K562 (cell line): Measurements from ENCODE around the gene PHKG1. TPM values are rescaled to one million over a fixed set of nuclear protein-coding genes. Genes with fewer than 3 reads are reported as not detected.

Source experiments
- CREB5 ChIP-seq: fragments of 250-450 bp; sonication (Bioruptor Pico); IDR thresholded peaks from 2 replicates; pipeline ENCODE4 v1.5.0; 2020; ENCODE audit warnings: mild to moderate bottlenecking
- ELF1 ChIP-seq: fragments of 200-800 bp; sonication (Bioruptor generic); IDR thresholded peaks from 2 replicates; pipeline ENCODE4 v1.6.1; 2016; ENCODE audit warnings: missing genetic modification characterization, missing compliant biosample characterization
- FOXM1 ChIP-seq, 2 experiments: fragments of 450-650 bp in 1 of 2; sonication (generic) in 1 of 2; formaldehyde crosslinking in 1 of 2; IDR thresholded peaks; 2 replicates each; pipeline versions ENCODE4 v1.6.1 to v1.9.0; 2017 to 2022; ENCODE audit warnings: low read depth in 2 of 2, mild to moderate bottlenecking in 2 of 2, missing genetic modification reagents in 1 of 2, moderate library complexity in 1 of 2
- GATA2 ChIP-seq: sonication (generic); formaldehyde crosslinking; IDR thresholded peaks from 2 replicates; pipeline ENCODE4 v1.4.0; 2020; ENCODE audit warnings: mild to moderate bottlenecking, missing genetic modification reagents
- HEY1 ChIP-seq: fragments of 250-450 bp; sonication (Bioruptor Pico); IDR thresholded peaks from 2 replicates; pipeline ENCODE4 v1.5.0; 2020; ENCODE audit warnings: mild to moderate bottlenecking, moderate library complexity, borderline replicate concordance
- HNRNPLL ChIP-seq: fragments of 200-400 bp; formaldehyde crosslinking; IDR thresholded peaks from 2 replicates; pipeline ENCODE4 v1.6.1; 2017; ENCODE audit warnings: low read length, low read depth, mild to moderate bottlenecking; ENCODE audit not compliant: poor library complexity, severe bottlenecking
- IRF1 ChIP-seq: sonication (generic); formaldehyde crosslinking; IDR thresholded peaks from 2 replicates; pipeline ENCODE4 v1.8.0; 2022; ENCODE audit warnings: missing genetic modification reagents, mild to moderate bottlenecking, borderline replicate concordance
- KLF16 ChIP-seq: IDR thresholded peaks from 2 replicates; pipeline ENCODE4 v1.6.1; 2016; ENCODE audit warnings: antibody characterized with exemption
- MECOM ChIP-seq: fragments of 250-450 bp; sonication (Bioruptor Pico); IDR thresholded peaks from 2 replicates; pipeline ENCODE4 v1.8.0; 2022; ENCODE audit warnings: inconsistent platforms
- PBX2 ChIP-seq, 2 experiments: IDR thresholded peaks in 1 of 2; conservative IDR thresholded peaks in 1 of 2; 2 replicates each; pipeline ENCODE4 v1.6.1; 2016; ENCODE audit warnings: low read depth in 2 of 2, mild to moderate bottlenecking in 1 of 2, missing compliant biosample characterization in 1 of 2, missing genetic modification characterization in 1 of 2, moderate library complexity in 1 of 2
- SMAD1 ChIP-seq: fragments of 150-350 bp; IDR thresholded peaks from 2 replicates; pipeline ENCODE4 v1.6.1; 2014; ENCODE audit warnings: low read length, low read depth; ENCODE audit not compliant: partially characterized antibody
- SMARCC2 ChIP-seq: fragments of 450-650 bp; IDR thresholded peaks from 2 replicates; pipeline ENCODE4 v1.6.1; 2017; ENCODE audit warnings: antibody characterized with exemption, moderate library complexity, mild to moderate bottlenecking, low read depth
- TCFL5 ChIP-seq: fragments of 250-450 bp; sonication (Bioruptor Pico); conservative IDR thresholded peaks from 2 replicates; pipeline ENCODE4 v1.6.1; 2021; ENCODE audit warnings: mild to moderate bottlenecking, moderate library complexity, matching md5 sums
- THRA ChIP-seq: fragments of 450-650 bp; IDR thresholded peaks from 2 replicates; pipeline ENCODE4 v1.6.1; 2017; ENCODE audit warnings: mild to moderate bottlenecking, moderate library complexity
- ZNF197 ChIP-seq: fragments of 200-800 bp; sonication (Bioruptor generic); IDR thresholded peaks from 2 replicates; pipeline ENCODE4 v1.6.1; 2016; ENCODE audit warnings: low read depth, missing genetic modification characterization, missing compliant biosample characterization
- ZNF253 ChIP-seq: fragments of 250-450 bp; sonication (Bioruptor Pico); conservative IDR thresholded peaks from 2 replicates; pipeline ENCODE4 v1.6.1; 2021; ENCODE audit warnings: mild to moderate bottlenecking
- ZNF277 ChIP-seq: fragments of 250-450 bp; sonication (Bioruptor Pico); IDR thresholded peaks from 2 replicates; pipeline ENCODE4 v1.8.0; 2022; ENCODE audit warnings: inconsistent platforms, mild to moderate bottlenecking, moderate library complexity, borderline replicate concordance
- ZNF57 ChIP-seq: fragments of 450-650 bp; formaldehyde crosslinking; IDR thresholded peaks from 2 replicates; pipeline ENCODE4 v1.4.0; 2020; ENCODE audit warnings: mild to moderate bottlenecking, moderate library complexity
- ZNF717 ChIP-seq: fragments of 250-450 bp; sonication (Bioruptor Pico); IDR thresholded peaks from 2 replicates; pipeline ENCODE4 v1.5.0; 2021
- ZNF77 ChIP-seq: fragments of 250-450 bp; sonication (Bioruptor Pico); IDR thresholded peaks from 2 replicates; pipeline ENCODE4 v1.5.0; 2020
- polyA plus RNA-seq, 8 experiments: library from polyadenylated mRNA; depleted of rRNA in 4 of 8; stranded (reverse) in 5 of 8; unstranded in 3 of 8; fragments of >200 nt; fragmentation: Nextera tagmentation in 2 of 8; fragmentation: Illumina TruSeq in 1 of 8; extraction: Ambion mirVana in 2 of 8; extraction: Trizol in 1 of 8; gene quantifications; 2 replicates each; pipeline versions ENCODE4 v1.2.1 to v1.2.3, GENCODE V29; 2011 to 2014; ENCODE audit warnings: inconsistent platforms in 1 of 8, missing spikeins in 1 of 8
- total RNA-seq, 7 experiments: library from RNA; depleted of rRNA in 6 of 7; stranded (reverse); fragments of >200 nt in 6 of 7; fragmentation: Illumina TruSeq in 2 of 7; extraction: Trizol in 2 of 7; gene quantifications; 2 replicates each; pipeline versions ENCODE4 v1.2.1 to v1.2.3, GENCODE V29; 2011 to 2021; ENCODE audit warnings: low replicate concordance in 1 of 7

The PHKG1 gene
- total and polyA plus RNA-seq, 9 of the 15 experiments (the other 6 are each of a cell fraction or from before 2014, with no cell fraction given): 0.10 to 0.83 (median 0.46) TPM

GRCh38 chr7:56033671-56034432 is 58.9 kb downstream of the PHKG1 start (continued):
- TF ChIP-seq HNRNPLL (no peak), CREB5 (no peak), ZNF197 (CRISPR knock-in tag) (0 out of 2 replicates have a peak, but pooled peaks have one; percentile 42), ZNF277 (CRISPR knock-in tag) (no peak), SMARCC2 (no peak), KLF16 (no peak; the same call in 1 of the 2 replicates), ELF1 (tag) (no peak), TCFL5 (CRISPR knock-in tag) (no peak), ZNF717 (no peak), MECOM (no peak), FOXM1 (IDR thresholded peaks at IDR 0.05; ENCODE audit: low read depth) (no peak), FOXM1 (CRISPR knock-in tag; IDR thresholded peaks at IDR 0.05; ENCODE audit: low read depth) (no peak), IRF1 (CRISPR knock-in tag) (no peak), ZNF77 (no peak), HEY1 (CRISPR knock-in tag) (no peak), ZNF253 (no peak), ZNF57 (CRISPR knock-in tag) (no peak), SMAD1 (no peak), PBX2 (CRISPR knock-in tag; IDR thresholded peaks at IDR 0.05; ENCODE audit: low read depth) (no peak), PBX2 (tag; conservative IDR thresholded peaks at IDR 0.05; ENCODE audit: low read depth) (no peak), THRA (no peak), GATA2 (CRISPR knock-in tag) (peak; percentile 78)
